HG03378 (cell line): Measurements from ENCODE around the gene IFIH1.

Experiments used
- ATAC-seq: cut with Tn5 transposase; IDR thresholded peaks from one replicate; pipeline ENCODE4 v1.9.1; 2021; ENCODE audit warnings: mild to moderate bottlenecking, moderate library complexity; ENCODE audit not compliant: unreplicated experiment

IFIH1 gene

DNA sequence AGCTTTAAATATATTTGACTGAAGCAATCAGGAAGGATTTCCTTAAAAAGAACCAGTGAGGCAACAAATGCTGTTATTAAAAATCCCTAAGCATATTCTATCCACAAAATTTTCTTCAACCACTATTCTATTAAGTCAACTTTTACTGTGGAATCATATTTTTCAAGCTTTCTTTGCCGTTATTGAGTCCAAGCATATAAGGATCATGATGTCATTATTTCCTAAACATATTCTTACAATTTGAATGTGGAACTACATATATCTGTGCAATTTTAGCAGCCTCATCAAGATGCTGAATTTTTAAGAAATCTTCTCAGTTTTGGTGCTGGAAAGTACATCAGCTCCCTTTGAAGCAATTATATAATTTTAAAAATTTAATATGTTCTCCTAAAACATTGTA, 5.6 kb downstream of the IFIH1 start:
- no peak for ATAC-seq

DNA sequence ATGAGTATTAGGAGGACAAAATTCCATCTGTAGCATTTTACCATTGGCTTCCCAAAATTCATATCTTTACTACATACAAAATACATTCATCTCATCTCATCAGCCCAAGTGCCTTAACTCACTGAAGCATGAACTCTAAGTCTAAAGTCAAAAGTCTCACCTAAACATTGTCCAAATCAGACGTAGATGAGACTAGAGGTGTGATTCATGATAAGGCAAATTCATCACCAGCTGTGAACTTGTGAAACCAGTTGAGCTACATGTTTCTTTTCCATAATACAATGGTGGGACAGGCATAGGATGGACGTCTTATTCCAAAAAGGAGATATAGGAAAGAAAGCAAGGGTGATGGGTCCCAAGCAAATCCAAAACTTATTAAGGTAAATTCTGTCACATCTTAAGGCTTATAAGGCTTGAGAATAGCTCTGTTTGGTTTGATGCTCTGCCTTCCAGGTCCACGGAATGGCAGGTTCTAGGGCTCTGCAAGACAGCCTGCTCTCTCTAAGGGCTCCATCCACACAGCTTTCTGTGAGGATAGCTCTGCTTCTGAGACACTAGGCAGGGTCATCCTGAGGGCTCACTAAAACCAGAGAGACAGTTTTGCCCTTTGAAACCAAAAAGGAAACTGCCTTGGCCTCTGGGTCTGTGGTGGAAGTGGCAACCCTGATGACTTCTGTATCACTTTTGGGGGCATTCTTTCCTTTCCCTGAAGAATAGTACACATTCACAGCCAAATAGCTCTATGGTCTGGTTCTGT, 9.6 kb downstream of the IFIH1 start:
- peak; percentile 70 for ATAC-seq

DNA sequence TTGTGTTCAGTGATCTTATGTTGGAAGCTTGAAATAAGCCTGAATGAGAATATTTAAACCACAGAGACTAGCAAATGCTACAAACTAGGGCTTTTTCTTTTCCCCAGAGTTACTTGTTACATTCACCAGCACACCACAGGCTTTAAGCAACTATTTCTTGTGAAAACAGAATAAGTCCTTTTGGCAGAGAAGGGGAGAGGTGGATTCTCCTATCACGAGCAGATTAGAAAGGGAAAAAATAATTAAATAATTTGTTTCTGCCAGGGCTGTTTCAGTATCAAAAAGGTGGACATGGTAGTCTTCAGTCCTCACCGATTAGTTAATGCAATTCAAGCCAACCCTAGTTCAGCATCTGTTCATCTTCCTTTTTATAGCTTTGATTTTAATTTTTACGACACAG, 12.6 kb downstream of the IFIH1 start:
- ATAC-seq = no peak

DNA sequence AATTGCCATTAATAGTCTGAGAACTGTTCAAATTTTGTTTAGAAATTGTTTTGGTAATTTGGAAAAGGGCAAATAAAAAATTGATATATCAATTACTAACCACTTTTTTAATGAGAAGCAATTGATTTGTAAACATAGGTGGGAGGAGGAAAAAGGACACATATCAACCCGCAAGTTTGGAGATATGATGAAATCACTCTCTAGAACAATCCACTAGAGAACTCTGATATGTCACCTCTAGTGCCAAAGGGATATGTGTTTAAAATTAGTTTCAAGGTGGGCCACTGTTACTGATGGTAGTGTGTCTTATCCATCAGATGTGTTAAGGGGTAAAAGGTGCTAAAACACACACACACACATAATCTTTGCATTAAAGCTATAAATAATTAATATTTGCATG, 16.6 kb downstream of the IFIH1 start:
- no peak for ATAC-seq

DNA sequence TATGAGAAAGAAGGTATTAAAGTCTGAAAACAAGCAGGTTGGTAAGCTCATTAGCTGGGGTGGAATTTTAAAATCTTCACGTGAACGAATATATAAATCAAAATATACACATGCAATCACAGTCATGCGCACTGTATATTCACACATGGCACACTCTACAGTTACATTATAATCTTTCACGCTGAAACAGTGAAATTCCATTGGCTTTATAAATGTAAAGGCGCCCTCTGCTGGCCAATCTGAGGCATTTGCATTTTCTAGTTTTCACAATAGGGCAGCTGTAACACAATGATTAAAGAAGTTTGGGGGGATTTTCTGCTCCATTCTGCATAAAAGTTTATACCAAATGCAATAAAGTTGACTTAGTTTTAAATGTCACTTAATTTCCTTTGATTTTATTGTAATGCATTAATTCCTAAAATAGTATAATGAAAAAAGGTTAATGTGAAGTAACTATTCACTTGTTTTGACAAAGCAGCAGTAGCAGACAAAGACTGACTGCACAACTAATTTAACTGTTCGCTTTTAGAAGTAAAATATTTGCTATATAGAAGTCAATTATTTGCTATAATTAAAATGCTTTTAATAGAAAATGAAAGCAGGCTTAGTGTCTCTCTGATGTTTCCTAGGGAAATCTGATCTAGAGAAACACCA, 17.2 kb downstream of the IFIH1 start:
- peak; percentile 90 for ATAC-seq

DNA sequence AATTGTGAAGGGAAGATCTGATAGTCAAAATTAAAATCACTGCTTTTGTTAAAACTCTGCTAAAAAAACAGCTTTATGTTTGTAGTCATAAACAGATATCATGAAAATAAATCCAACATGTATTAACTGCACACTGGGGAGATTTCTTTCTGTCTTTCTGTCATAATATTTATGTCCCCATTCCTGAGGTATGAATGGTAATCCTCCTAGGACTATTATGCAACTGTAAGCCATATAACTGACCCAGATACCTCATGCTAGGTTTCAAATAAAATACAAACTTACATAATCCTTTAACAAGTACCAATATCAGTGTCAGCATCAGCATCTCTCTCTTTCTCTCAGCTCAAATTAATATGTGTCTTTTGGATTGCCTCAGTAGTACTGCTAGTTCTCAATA, 18.2 kb downstream of the IFIH1 start:
- ATAC-seq = no peak

DNA sequence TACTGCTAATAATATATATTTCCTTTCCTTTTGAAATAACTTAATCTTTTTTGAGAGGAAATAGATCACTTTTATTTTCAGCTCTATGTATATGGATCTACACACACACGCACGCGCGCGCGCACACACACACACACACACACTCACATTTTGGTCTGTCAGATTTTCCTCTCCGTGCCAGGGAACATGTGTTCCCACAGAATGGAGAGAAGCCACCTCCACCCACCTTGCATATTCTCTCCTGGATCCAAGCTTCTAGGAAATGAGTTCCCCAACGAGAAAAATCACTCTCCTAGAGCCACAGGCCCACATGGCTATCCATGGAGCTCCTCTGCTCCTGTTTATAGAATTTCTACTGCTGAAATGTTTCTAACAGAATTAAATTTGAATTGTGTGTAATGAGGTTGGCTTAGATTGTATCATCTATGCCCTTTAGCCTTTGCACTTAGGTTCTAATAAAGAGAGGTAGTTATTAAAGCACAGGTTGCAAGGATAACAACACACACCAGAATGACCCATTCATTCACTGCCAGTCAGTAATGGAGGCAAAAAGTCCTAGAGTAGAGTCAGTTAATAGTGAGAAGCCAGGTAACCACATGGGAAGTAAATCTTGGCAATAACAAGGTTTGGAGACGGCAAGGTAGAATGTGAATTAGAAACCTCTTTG, 19.7 kb downstream of the IFIH1 start:
- no peak for ATAC-seq

DNA sequence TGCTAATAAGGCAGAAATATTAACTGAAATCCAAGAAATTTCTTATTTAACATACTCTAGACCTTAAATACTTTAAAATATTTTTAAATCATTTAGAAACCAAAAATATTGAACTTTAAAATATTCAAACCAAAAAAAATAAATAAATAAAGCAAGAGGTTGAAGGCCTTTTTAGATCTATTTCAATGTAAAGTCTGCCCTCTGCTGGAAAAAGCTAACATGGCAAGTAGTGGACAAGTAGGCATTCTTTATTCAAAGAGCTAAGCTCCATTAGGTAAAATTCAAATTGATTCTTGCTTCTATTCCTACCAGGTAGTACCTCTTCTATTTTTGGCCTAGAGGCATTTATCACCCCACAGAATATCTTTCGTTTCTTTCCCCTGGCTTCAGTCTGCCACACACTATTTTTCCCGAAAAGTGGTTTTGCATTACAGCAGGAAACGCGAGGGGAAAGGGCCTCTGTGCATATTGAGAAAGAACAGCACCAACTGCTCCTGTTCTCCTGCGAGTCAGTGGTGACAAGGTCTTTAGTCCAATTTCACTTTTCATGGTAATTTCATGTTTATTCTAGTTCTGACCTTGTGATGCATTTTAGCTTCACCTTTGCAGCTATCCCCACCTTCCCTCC, 20.4 kb downstream of the IFIH1 start:
- peak; percentile 70 for ATAC-seq

DNA sequence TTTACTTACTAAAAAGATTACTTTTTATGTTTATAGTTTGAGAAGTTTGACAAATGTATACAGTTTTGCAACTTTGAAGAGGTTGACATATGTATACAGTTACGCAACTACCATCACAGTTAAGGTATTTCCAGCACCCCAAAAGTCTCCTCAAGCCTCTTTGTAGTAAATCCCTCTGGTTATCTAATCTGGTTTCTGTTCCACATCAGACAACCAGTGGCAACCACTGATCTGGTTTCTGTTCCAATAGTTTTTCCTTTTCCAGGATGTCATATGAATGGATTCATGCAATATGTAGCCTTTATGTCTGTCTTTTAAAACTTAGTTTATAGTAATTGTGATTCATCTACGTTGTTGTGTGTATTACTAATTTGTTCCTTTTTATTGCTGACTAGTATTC, 23.5 kb downstream of the IFIH1 start:
- no peak for ATAC-seq

DNA sequence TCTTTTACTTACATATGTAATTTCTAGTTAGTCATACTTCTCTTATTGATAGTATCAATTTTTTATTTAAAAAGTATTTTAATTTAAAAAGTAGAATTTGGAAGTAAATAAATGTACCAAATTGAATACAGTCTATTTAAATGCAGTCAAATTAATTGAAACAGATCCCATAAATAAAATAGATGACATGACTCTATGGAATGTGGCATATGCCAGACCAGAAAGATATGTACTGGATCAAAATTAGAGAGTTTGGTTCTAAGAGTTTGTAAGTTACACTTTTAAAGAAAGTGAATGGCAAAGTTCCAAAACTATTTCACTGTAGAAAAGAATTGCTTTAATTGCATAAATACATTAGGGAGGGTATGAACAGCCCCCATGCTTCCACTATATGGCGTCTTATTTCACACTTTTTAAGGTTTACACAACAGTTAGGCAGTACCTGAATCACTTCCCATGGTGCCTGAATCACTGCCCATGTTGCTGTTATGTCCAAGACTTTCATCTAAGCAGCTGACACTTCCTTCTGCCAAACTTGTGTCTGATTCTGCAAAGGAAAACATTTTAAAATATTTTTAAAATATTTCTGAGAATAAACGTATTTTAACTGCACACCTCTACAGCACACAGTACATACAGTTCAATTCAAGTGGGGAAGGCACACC, 25.2 kb downstream of the IFIH1 start:
- no peak for ATAC-seq

DNA sequence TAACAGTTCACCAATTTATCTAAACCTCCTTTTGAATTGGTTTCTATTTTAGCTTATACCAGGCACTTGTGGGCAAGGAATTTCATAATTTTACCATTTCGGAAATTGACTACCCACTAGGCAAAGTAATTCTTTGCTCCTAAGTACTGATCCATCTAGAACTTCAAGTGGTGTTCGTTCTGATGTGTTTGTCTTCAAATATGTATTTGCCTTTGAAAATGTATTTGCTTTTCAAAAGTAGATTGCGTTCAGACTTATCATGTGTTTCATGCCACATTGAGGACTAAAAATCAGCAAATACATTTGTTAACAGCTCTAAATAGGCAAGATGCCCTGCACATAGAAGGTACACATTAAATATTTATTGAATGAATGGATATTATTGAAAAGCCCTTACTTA, 26.7 kb downstream of the IFIH1 start:
- ATAC-seq = no peak

DNA sequence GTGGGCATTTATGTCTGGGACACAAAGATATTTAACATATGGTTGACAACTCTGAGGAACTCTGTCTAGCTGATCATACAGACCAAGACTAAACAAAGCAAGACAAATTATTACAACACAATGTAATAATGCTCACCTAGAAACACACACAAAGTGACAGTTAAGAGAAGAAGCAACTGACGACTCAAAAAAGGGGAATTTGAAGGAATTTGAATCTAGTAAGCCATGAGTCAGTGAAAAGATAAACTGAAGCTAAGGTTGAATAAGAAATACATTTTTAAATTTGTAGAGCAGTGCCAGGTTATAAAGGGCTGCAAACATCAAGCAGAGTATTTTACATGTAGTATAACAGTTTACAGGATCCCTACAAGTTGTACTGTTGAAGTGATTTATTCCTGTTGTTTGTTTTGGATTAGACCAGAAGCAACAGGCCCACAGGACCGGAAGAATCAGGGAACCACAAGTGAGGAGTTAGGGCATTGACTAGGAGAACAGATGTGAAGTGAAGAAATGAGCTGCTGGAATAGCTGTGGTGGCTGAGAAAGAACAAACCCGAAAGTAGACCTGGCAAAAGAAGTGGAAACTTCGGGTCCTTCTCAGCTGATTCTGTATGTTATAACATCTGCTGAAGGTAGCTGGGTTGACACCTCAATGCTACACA, 35.6 kb downstream of the IFIH1 start:
- no peak for ATAC-seq

DNA sequence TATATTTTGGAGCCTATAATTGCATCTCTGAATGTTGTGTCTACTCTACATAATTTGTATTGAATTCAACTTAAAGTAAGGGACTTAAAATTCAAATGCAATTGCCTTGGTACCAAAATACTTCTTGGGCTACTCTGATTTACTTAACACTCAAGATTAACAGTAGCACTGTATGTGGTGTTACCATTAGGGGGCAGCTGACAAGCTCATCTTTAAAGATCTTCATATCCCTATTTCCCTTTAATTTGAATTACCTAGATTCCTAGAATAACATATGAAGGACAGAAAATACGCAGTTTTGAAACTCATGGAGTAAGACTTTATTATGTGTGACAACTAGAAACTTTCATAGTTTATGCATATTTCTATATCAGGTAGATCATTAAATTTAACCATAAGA, 37.8 kb downstream of the IFIH1 start:
- ATAC-seq = no peak

DNA sequence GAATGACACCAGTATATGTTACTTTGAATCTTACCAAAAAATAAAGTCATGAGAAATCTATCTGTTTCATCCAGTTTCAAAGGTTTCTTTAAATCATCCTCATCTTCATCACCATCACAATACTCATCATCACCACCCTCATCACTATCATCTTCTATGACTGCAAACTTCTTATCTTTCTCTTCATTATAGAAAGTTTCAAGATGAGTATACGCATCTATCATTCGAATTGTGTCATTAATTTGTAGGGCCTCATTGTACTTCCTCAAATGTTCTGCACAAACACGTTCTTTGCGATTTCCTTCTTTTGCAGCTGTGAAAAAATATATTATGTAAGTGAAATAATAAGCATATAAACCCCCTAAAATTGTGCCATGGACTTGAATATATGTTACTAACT, 41.1 kb downstream of the IFIH1 start:
- ATAC-seq = no peak

DNA sequence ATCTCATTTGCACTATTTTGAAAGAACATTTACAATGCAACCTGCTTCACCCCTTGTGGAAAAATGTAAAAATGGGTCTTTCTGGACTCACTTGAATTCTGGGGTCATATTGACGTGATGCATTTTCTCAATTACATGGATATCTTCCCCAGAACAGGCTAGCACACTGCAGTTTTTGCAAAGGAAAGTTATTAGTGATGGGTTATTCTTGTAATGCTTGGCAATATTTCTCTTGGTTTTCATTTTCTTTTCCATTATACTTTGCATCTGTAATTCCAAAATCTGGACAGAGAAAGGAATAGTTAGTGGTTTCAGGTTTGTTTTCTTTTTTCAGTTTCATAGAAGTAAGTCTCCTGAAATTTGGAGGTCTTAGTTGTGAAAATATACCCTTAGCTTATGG, 50.5 kb downstream of the IFIH1 start:
- no peak for ATAC-seq

DNA sequence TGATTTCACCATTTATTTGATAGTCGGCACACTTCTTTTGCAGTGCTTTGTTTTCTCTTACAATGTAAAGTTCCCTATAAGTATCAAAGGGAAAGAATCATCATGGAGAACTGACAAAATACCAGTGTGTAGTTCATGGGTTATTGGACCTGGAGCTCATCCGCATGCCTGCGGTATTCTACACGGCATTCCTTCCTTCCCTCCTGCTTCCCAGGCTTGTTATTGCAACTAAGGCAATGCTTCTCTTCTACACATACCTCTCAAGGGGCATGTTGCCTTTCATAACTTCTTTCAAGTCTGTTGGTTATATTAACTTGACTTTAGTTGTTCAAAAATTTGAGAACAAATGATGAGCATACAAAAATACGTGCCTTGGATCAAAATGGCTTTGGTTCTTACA, 51.0 kb downstream of the IFIH1 start:
- no peak for ATAC-seq

DNA sequence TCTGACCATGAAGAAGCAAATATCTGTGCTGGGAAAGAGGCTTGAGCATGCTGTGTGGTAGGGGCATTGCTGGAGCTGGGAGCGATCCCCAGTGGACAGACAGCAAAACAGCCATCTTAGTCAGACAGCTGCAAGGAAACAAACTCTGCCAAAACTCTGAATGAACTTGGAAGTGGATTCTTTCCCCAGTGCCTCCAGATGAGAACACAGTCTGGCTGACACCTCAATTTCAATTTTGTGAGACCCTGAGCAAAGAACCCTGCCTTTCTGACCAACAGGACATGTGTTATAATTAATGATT, 52.1 kb downstream of the IFIH1 start:
- no peak for ATAC-seq

DNA sequence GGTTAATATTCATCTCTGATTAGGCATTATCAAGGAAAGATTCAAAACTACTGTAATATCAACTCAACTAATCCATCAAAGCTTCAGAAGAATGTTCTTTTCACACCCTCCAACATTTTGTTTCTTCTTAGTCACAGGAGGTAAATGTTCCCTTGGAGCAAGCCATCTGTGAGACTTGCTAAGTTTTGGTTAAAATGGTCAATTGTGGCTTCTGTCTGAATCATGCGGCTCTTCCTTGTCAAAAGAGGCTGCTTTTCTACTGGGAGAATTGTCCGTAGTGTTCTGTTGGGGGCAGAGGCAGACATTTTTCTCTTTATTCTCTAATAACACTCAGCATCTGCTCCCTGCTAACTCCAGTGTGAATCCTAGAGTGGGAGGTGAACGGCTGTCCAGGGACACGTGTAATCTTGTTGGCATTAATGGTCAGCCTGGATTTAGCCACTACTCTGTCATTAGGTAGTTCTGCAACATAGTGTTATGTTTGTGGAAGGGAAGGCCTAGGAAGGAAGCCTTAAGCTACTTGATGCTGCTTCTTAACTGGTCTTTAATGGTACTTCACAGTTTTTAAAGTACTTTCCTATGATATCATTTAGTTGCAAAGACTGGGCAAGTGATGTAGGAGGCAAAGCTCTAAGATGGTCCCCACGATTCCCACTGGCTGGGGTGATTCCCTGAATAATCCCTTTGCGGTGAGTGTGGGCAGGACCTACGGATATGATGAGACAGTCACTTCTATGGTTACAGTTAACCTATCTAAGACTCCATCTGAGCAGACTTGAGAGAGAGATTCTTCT, 52.6 kb downstream of the IFIH1 start:
- ATAC-seq = no peak

DNA sequence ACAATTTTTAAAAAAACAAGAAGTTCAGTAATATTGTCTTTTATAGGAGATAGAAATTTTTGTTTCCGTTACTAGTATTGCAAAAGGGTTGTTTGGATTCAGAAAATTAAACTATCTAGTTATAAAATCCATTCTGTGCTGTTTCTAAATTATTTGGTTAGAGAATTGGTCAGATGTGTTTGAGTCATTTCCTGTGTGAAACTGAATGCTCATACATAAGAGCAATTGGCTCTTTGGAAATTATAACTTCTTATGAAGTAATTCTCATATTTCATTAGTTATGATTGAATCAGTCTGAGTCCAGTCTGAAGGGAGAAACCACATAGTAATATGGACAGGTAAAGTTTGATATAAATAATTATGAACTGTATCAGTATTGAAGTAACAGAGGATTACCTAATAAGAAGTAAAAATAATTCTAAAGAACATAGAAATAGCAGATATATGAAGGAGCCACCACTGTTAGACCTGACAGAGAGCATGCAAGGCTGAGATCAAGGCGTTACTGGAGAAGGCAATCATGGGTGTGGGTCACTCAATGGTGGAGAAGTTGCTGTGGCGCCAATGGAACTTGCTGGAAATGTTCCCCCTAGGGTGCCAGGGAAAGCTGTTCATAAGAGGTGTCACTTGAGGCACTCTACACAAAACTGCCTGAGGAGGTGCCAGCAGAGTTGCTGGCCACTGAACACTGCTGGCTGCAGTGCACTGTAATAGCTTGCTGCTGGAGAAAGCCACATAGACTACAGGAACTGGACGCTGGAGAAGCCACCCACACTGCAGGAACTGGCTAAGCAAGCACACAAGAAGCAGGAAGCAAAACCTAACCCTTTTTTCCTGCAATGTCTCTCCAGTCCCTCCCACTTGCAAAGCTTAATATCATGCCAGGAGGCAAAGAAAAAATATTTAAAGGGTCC, 57.2 kb downstream of the IFIH1 start:
- peak; percentile 72 for ATAC-seq
